Hepatocyte (in vitro differentiated cells): ENCODE results near the gene FOXP4. TPM values are rescaled to one million over a fixed set of nuclear protein-coding genes. Genes with fewer than 3 reads are reported as not detected.
A peak's percentile ranks its signal among the peaks of the same experiment; 100 is the strongest.

ENCODE experiments used
- DNase-seq: peaks from one replicate; pipeline ENCODE4 v3.0.0-alpha.2; 2016; ENCODE audit warnings: low spot score
- H2AFZ ChIP-seq: fragments of 200-600 bp; sonication (generic); 2 replicates; pipeline ENCODE4 v1.6.0; 2016; ENCODE audit warnings: antibody characterized with exemption, mild to moderate bottlenecking
- H3K27ac ChIP-seq: fragments of 200-600 bp; sonication (generic); 2 replicates; pipeline ENCODE4 v1.5.1; 2016; ENCODE audit warnings: mild to moderate bottlenecking
- H3K27me3 ChIP-seq: fragments of 200-600 bp; sonication (generic); 2 replicates; pipeline ENCODE4 v1.6.1; 2016
- H3K36me3 ChIP-seq: fragments of 200-600 bp; sonication (generic); replicated peaks from 2 replicates; pipeline ENCODE4 v1.5.1; 2016; ENCODE audit warnings: low read depth; ENCODE audit not compliant: insufficient read depth
- H3K4me1 ChIP-seq: fragments of 200-600 bp; sonication (generic); 2 replicates; pipeline ENCODE4 v1.5.1; 2016; ENCODE audit warnings: mild to moderate bottlenecking, moderate library complexity; ENCODE audit not compliant: insufficient read depth
- H3K4me2 ChIP-seq: fragments of 200-600 bp; sonication (generic); 2 replicates; pipeline ENCODE4 v1.6.0; 2016
- H3K4me3 ChIP-seq: fragments of 200-600 bp; sonication (generic); 2 replicates; pipeline ENCODE4 v1.5.1; 2016; ENCODE audit warnings: mild to moderate bottlenecking
- H3K79me2 ChIP-seq: fragments of 200-600 bp; sonication (generic); 2 replicates; pipeline ENCODE4 v1.6.0; 2017; ENCODE audit warnings: mild to moderate bottlenecking
- H3K9me2 ChIP-seq: fragments of 200-600 bp; sonication (generic); replicated peaks from 2 replicates; pipeline ENCODE4 v1.6.0; 2017; ENCODE audit warnings: mild to moderate bottlenecking; ENCODE audit not compliant: insufficient read depth
- H3K9me3 ChIP-seq: fragments of 200-600 bp; sonication (generic); 2 replicates; pipeline ENCODE4 v1.5.1; 2016; ENCODE audit warnings: low read depth, mild to moderate bottlenecking
- H4K20me1 ChIP-seq: fragments of 200-600 bp; sonication (generic); 2 replicates; pipeline ENCODE4 v1.6.0; 2016; ENCODE audit warnings: mild to moderate bottlenecking; ENCODE audit not compliant: insufficient read depth, poor library complexity, severe bottlenecking
- CTCF ChIP-seq: fragments of 200-600 bp; sonication (generic); IDR thresholded peaks from 2 replicates; pipeline ENCODE4 v1.5.1; 2016; ENCODE audit warnings: antibody characterized with exemption, mild to moderate bottlenecking; ENCODE audit not compliant: poor library complexity
- EZH2 ChIP-seq: fragments of 200-600 bp; sonication (generic); IDR thresholded peaks from 2 replicates; pipeline ENCODE4 v1.6.1; 2016; ENCODE audit warnings: antibody characterized with exemption, mild to moderate bottlenecking, borderline replicate concordance
- EZH2phosphoT487 ChIP-seq: fragments of 200-600 bp; sonication (generic); IDR thresholded peaks from one replicate; pipeline ENCODE4 v1.6.1; 2018; ENCODE audit warnings: antibody characterized with exemption, mild to moderate bottlenecking, low read depth, moderate library complexity; ENCODE audit not compliant: unreplicated experiment, severe bottlenecking
- WGBS: methylation state at CpG from one replicate; pipeline ENCODE4 v1.1.6; 2016; ENCODE audit warnings: low lambda C conversion rate; ENCODE audit errors: missing lambda C conversion rate; 5-methylcytosine and 5-hydroxymethylcytosine counted together
- polyA plus RNA-seq: library from polyadenylated mRNA; unstranded; fragments of >200 nt; fragmentation: Nextera tagmentation; extraction: Ambion mirVana; gene quantifications from 2 replicates; pipeline ENCODE4 v1.2.1, GENCODE V29; 2016
- total RNA-seq: library from RNA; depleted of rRNA; stranded (reverse); fragments of >200 nt; gene quantifications from 2 replicates; pipeline ENCODE4 v1.2.3, GENCODE V29; 2014

Gene FOXP4
- total and polyA plus RNA-seq, 2 experiments from 2014 or later: 24.3 to 87.8 TPM

- Histone ChIP-seq H3K4me2 (peak overlapping the region; percentile 39), H3K4me1 (peaks cover 61% of the 10 kb centered on the region), H3K27me3 (no peaks in the 10 kb centered on the region), H3K9me3 (no peaks in the 10 kb centered on the region), H3K27ac (peak overlapping the region; percentile 89), H4K20me1 (peaks cover 40% of the 10 kb centered on the region), H2AFZ (no peak overlapping the region), H3K36me3 (no peaks in the 10 kb centered on the region), H3K4me3 (no peak overlapping the region), H3K79me2 (peaks cover 86% of the 10 kb centered on the region), H3K9me2 (no peaks in the 10 kb centered on the region)
- TF ChIP-seq EZH2: no peak
- no peak for TF ChIP-seq CTCF
- no peak for TF ChIP-seq EZH2phosphoT487
- DNase-seq: no peak
- 39% methylated on average over 5 of the region's 5 CpGs for WGBS
Measured at GRCh38 chr6:41577356-41578216, 31.4 kb downstream of the FOXP4 start.

- Histone ChIP-seq H2AFZ (no peak overlapping the region), H3K36me3 (no peaks in the 10 kb centered on the region)
- TF ChIP-seq CTCF (no peak), EZH2 (no peak)
Measured at GRCh38 chr6:41578217-41579087, 32.3 kb downstream of the FOXP4 start.

GRCh38 chr6:41579088-41579610, 33.0 kb downstream of the FOXP4 start:
- H2AFZ ChIP-seq: no peak overlapping the region
- TF ChIP-seq EZH2 (no peak), EZH2phosphoT487 (no peak), CTCF (no peak)
- no peaks in the 10 kb centered on the region for H3K9me3 ChIP-seq
- H3K27ac ChIP-seq: peak overlapping the region; percentile 80
- H3K4me2 ChIP-seq: peak overlapping the region; percentile 39
- peaks cover 77% of the 10 kb centered on the region for H3K4me1 ChIP-seq
- H3K27me3 ChIP-seq: no peaks in the 10 kb centered on the region
- H3K79me2 ChIP-seq: peaks cover 85% of the 10 kb centered on the region
- H3K36me3 ChIP-seq: no peaks in the 10 kb centered on the region
- H3K4me3 ChIP-seq: no peak overlapping the region
- DNase-seq: no peak
- no peaks in the 10 kb centered on the region for H3K9me2 ChIP-seq
- WGBS: 43% methylated on average over 3 of the region's 3 CpGs
- peaks cover 28% of the 10 kb centered on the region for H4K20me1 ChIP-seq

More at GRCh38 chr6:41578217-41579087, 32.3 kb downstream of the FOXP4 start:
- Histone ChIP-seq H3K9me3 (no peaks in the 10 kb centered on the region), H3K79me2 (peaks cover 86% of the 10 kb centered on the region), H3K4me1 (peaks cover 70% of the 10 kb centered on the region), H3K4me3 (no peak overlapping the region), H3K27ac (peak overlapping the region; percentile 89), H3K9me2 (no peaks in the 10 kb centered on the region), H3K4me2 (peak overlapping the region; percentile 39), H3K27me3 (no peaks in the 10 kb centered on the region), H4K20me1 (peaks cover 33% of the 10 kb centered on the region)
- 16% methylated on average over 8 of the region's 10 CpGs for WGBS
- peak; percentile 71 for DNase-seq
